ENCODE data around the gene MYH1. TPM values are rescaled to one million over a fixed set of nuclear protein-coding genes. Genes with fewer than 3 reads are reported as not detected.

The MYH1 gene
- polyA plus RNA-seq, 1 donor (not counting 4 experiments of a cell fraction or from before 2014, with no cell fraction given), result not detected

- H3K27ac ChIP-seq (ENCODE audit: control insufficient read depth, insufficient read depth, low read length), result no peak overlapping the region
- H3K4me2 ChIP-seq (ENCODE audit: control insufficient read depth, extremely low read depth, insufficient read depth, low read depth, low read length), result no peak overlapping the region
- DNase-seq (ENCODE audit: low read depth, low spot score) (no peak), FAIRE-seq (no peak)
- H3K4me1 ChIP-seq (ENCODE audit: control insufficient read depth, extremely low read depth, insufficient read depth, low read length), result no peaks in the 10 kb centered on the region
- H3K79me2 ChIP-seq (ENCODE audit: control insufficient read depth, insufficient read depth, low read length), result no peaks in the 10 kb centered on the region
- no peaks in the 10 kb centered on the region for H3K36me3 ChIP-seq (ENCODE audit: control insufficient read depth in 2 of 2, extremely low read depth in 1 of 2, insufficient read depth in 2 of 2, low read length in 2 of 2)
- no peaks in the 10 kb centered on the region for H3K9me1 ChIP-seq (ENCODE audit: control insufficient read depth, extremely low read depth, insufficient read depth, low read length)
- H2AFZ ChIP-seq (ENCODE audit: control insufficient read depth, low read length), result no peak overlapping the region
- no peaks in the 10 kb centered on the region for H3K9me3 ChIP-seq (ENCODE audit: control insufficient read depth, low read depth, low read length)
- dilution Hi-C loops (cut with MboI; ENCODE audit: extremely low pct_ligation_motif_present, low sequenced_read_pairs), result no loop called here
- no peak overlapping the region for H3K4me3 ChIP-seq (ENCODE audit: control insufficient read depth in 2 of 3, extremely low read depth in 1 of 3, insufficient read depth in 2 of 3, low read depth in 1 of 3, low read length in 3 of 3)
- no peak for TF ChIP-seq CTCF (optimal IDR thresholded peaks at IDR 0.05 in 1 of 3, IDR thresholded peaks at IDR 0.05 in 1 of 3, conservative IDR thresholded peaks at IDR 0.05 in 1 of 3; ENCODE audit: extremely low read depth in 1 of 3, insufficient read depth in 2 of 3, low read length in 3 of 3)
- H3K27me3 ChIP-seq (ENCODE audit: control insufficient read depth, extremely low read depth, insufficient read depth, low read length), result no peaks in the 10 kb centered on the region
- H3K9ac ChIP-seq (ENCODE audit: control insufficient read depth, extremely low read depth, insufficient read depth, low read length), result no peak overlapping the region
- no peaks in the 10 kb centered on the region for H4K20me1 ChIP-seq (ENCODE audit: control insufficient read depth, extremely low read depth, insufficient read depth, low read length)
Measured at GRCh38 chr17:10460062-10460461, 58.3 kb downstream of the MYH1 start.

- dilution Hi-C loops (cut with MboI; ENCODE audit: extremely low pct_ligation_motif_present, low sequenced_read_pairs), result no loop called here
- no peaks in the 10 kb centered on the region for H3K9me1 ChIP-seq (ENCODE audit: control insufficient read depth, extremely low read depth, insufficient read depth, low read length)
Measured at GRCh38 chr17:10458701-10459100, 59.6 kb downstream of the MYH1 start.

More at GRCh38 chr17:10458701-10459100, 59.6 kb downstream of the MYH1 start:
- H3K9me3 ChIP-seq (ENCODE audit: control insufficient read depth, low read depth, low read length), result no peaks in the 10 kb centered on the region
- no peak overlapping the region for H3K4me2 ChIP-seq (ENCODE audit: control insufficient read depth, extremely low read depth, insufficient read depth, low read depth, low read length)
- no peaks in the 10 kb centered on the region for H4K20me1 ChIP-seq (ENCODE audit: control insufficient read depth, extremely low read depth, insufficient read depth, low read length)
- H3K4me1 ChIP-seq (ENCODE audit: control insufficient read depth, extremely low read depth, insufficient read depth, low read length), result no peaks in the 10 kb centered on the region
- FAIRE-seq (no peak), DNase-seq (ENCODE audit: low read depth, low spot score) (no peak)
- H3K9ac ChIP-seq (ENCODE audit: control insufficient read depth, extremely low read depth, insufficient read depth, low read length), result no peak overlapping the region
- TF ChIP-seq EZH2 (IDR thresholded peaks at IDR 0.05; ENCODE audit: low read length) (no peak), CTCF (optimal IDR thresholded peaks at IDR 0.05 in 1 of 3, IDR thresholded peaks at IDR 0.05 in 1 of 3, conservative IDR thresholded peaks at IDR 0.05 in 1 of 3; ENCODE audit: extremely low read depth in 1 of 3, insufficient read depth in 2 of 3, low read length in 3 of 3) (no peak)
- no peaks in the 10 kb centered on the region for H3K36me3 ChIP-seq (ENCODE audit: control insufficient read depth in 2 of 2, extremely low read depth in 1 of 2, insufficient read depth in 2 of 2, low read length in 2 of 2)
- H2AFZ ChIP-seq (ENCODE audit: control insufficient read depth, low read length), result no peak overlapping the region
- no peak overlapping the region for H3K4me3 ChIP-seq (ENCODE audit: control insufficient read depth in 2 of 3, extremely low read depth in 1 of 3, insufficient read depth in 2 of 3, low read depth in 1 of 3, low read length in 3 of 3)
- H3K27ac ChIP-seq (ENCODE audit: control insufficient read depth, insufficient read depth, low read length), result no peak overlapping the region
- H3K27me3 ChIP-seq (ENCODE audit: control insufficient read depth, extremely low read depth, insufficient read depth, low read length), result no peaks in the 10 kb centered on the region
- H3K79me2 ChIP-seq (ENCODE audit: control insufficient read depth, insufficient read depth, low read length), result no peaks in the 10 kb centered on the region
